Measurements from ENCODE around the gene ATP1B4.

- TF ChIP-seq MEF2D (tag; conservative IDR thresholded peaks at IDR 0.05; ENCODE audit: low read depth) (no peak), ZNF217 (CRISPR knock-in tag; IDR thresholded peaks at IDR 0.05) (no peak)
Measured at GRCh38 chrX:120336899-120337298, 25.0 kb upstream of the ATP1B4 start.
